Loucy (cell line): ENCODE data around the gene C1QL2.

Experiments used
- CTCF ChIP-seq: fragments of 200-600 bp; sonication (generic); conservative IDR thresholded peaks from 2 replicates; pipeline ENCODE4 v1.5.1; 2014; ENCODE audit warnings: mild to moderate bottlenecking, antibody characterized with exemption, low read length
- EZH2phosphoT487 ChIP-seq: fragments of 200-600 bp; IDR thresholded peaks from 2 replicates; pipeline ENCODE4 v1.6.1; 2018; ENCODE audit warnings: antibody characterized with exemption, mild to moderate bottlenecking, moderate library complexity, borderline replicate concordance

- TF ChIP-seq CTCF (no peak), EZH2phosphoT487 (no peak)
Observed at GRCh38 chr2:119154076-119154475, 4.5 kb downstream of the C1QL2 start.
